HepG2 (cell line): ENCODE measurements around the gene PTGR3. TPM values are rescaled to one million over a fixed set of nuclear protein-coding genes. Genes with fewer than 3 reads are reported as not detected.

Source experiments
- CBX1 ChIP-seq: IDR thresholded peaks from one replicate; pipeline ENCODE4 v1.6.1; 2016; ENCODE audit warnings: antibody characterized with exemption, low read depth
- HOXA9 ChIP-seq: sonication (generic); formaldehyde crosslinking; IDR thresholded peaks from 2 replicates; pipeline ENCODE4 v1.8.1; 2022; ENCODE audit warnings: missing genetic modification reagents, mild to moderate bottlenecking, moderate library complexity, borderline replicate concordance
- NCOA5 ChIP-seq: sonication (generic); formaldehyde crosslinking; IDR thresholded peaks from 2 replicates; pipeline ENCODE4 v1.4.0; 2020; ENCODE audit warnings: missing genetic modification reagents
- NR3C1 ChIP-seq: sonication (generic); formaldehyde crosslinking; IDR thresholded peaks from 2 replicates; pipeline ENCODE4 v1.4.0; 2020; ENCODE audit warnings: missing genetic modification reagents
- POLR2AphosphoS2 ChIP-seq: IDR thresholded peaks from 2 replicates; pipeline ENCODE4 v1.6.1; 2011; ENCODE audit warnings: low read depth, low read length, improper control_type of control experiment
- RBAK ChIP-seq: sonication (generic); formaldehyde crosslinking; IDR thresholded peaks from 2 replicates; pipeline ENCODE4 v1.5.1; 2020; ENCODE audit warnings: mild to moderate bottlenecking, missing genetic modification reagents
- SALL2 ChIP-seq: sonication (generic); formaldehyde crosslinking; IDR thresholded peaks from 2 replicates; pipeline ENCODE4 v1.8.1; 2023; ENCODE audit warnings: mild to moderate bottlenecking, missing genetic modification reagents, inconsistent platforms
- STAG1 ChIP-seq: sonication (generic); formaldehyde crosslinking; IDR thresholded peaks from 2 replicates; pipeline ENCODE4 v1.4.0; 2020; ENCODE audit warnings: missing genetic modification reagents
- ZNF143 ChIP-seq: sonication (generic); formaldehyde crosslinking; IDR thresholded peaks from 2 replicates; pipeline ENCODE4 v1.4.0; 2020; ENCODE audit warnings: missing genetic modification reagents
- ZNF263 ChIP-seq: sonication (generic); formaldehyde crosslinking; IDR thresholded peaks from 2 replicates; pipeline ENCODE4 v1.4.0; 2020; ENCODE audit warnings: missing genetic modification reagents
- ZNF331 ChIP-seq: sonication (generic); formaldehyde crosslinking; IDR thresholded peaks from 2 replicates; pipeline ENCODE4 v1.4.0; 2020; ENCODE audit warnings: missing genetic modification reagents
- polyA plus RNA-seq, 8 experiments: library from polyadenylated mRNA; depleted of rRNA in 3 of 8; stranded (reverse) in 7 of 8; unstranded in 1 of 8; fragments of >200 nt; fragmentation: Illumina TruSeq in 4 of 8; extraction: Trizol in 4 of 8; gene quantifications; 2 replicates each; pipeline versions ENCODE4 v1.2.1 to v1.2.3, GENCODE V29; 2011 to 2016; ENCODE audit warnings: low read depth in 4 of 8, missing spikeins in 1 of 8, mixed read lengths in 1 of 8; ENCODE audit not compliant: insufficient read depth in 1 of 8
- total RNA-seq, 5 experiments: library from RNA; depleted of rRNA; stranded (reverse); fragments of >200 nt; fragmentation: Illumina TruSeq; extraction: Trizol; gene quantifications; 2 replicates each; pipeline ENCODE4 v1.2.3, GENCODE V29; 2016; ENCODE audit warnings: low read depth in 1 of 5
- TF ChIP-seq, protein P1 (sequence below): IDR thresholded peaks from 2 replicates; pipeline ENCODE4 v1.6.1; 2016; ENCODE audit warnings: low read depth, missing genetic modification reagents, missing compliant biosample characterization
- TF ChIP-seq, protein P2 (sequence below), 2 experiments: fragments of 450-650 bp in 1 of 2; sonication (generic) in 1 of 2; formaldehyde crosslinking in 1 of 2; IDR thresholded peaks; 2 replicates each; pipeline versions ENCODE4 v1.6.1 to v1.8.0; 2016 to 2022; ENCODE audit warnings: antibody characterized with exemption in 1 of 2, mild to moderate bottlenecking in 1 of 2, missing genetic modification reagents in 1 of 2

The PTGR3 gene
- total and polyA plus RNA-seq, 2 of the 13 experiments (the other 11 are each of a cell fraction or from before 2014, with no cell fraction given): 11.5 to 25.3 TPM

DNA sequence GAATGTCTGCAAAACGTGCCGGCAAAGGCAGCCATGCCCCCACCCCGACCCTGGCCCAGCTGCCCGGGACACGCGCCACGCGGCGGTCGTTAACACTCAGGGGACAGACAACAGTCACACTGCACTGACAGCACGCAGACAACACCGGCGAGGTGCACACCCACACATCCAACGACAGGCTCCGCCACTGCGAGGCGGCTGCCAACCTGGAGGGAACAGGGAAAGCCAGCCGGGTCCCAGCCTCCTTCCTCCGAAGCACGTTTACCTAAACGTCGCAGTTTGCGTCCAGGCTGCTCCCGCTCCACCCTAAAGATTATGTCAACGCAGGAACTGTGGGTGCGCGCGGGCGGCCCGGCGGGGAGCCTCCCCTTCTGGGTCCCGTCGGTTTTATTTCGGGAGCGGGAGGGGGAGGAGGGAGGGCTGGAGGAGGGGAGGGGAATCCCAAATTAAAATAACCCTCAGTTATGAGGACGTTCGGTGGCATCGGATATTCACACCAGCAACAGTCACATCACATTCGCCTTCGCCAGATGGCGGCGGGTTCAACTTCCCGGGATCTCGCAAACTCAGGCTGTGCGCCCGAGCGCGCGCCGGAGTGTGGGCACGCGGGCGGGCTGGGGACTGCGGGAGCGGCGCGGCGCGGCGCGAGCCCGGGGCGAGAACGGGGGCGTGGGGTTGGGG is 644 bp downstream of the PTGR3 start (continued):
- 0 out of 2 replicates have a peak, but pooled peaks have one; percentile 13 for TF ChIP-seq ZNF263 (CRISPR knock-in tag)
- TF ChIP-seq SALL2 (CRISPR knock-in tag): no peak
- no peak for TF ChIP-seq NCOA5
- no peak for TF ChIP-seq POLR2AphosphoS2
- TF ChIP-seq, protein P1, sequence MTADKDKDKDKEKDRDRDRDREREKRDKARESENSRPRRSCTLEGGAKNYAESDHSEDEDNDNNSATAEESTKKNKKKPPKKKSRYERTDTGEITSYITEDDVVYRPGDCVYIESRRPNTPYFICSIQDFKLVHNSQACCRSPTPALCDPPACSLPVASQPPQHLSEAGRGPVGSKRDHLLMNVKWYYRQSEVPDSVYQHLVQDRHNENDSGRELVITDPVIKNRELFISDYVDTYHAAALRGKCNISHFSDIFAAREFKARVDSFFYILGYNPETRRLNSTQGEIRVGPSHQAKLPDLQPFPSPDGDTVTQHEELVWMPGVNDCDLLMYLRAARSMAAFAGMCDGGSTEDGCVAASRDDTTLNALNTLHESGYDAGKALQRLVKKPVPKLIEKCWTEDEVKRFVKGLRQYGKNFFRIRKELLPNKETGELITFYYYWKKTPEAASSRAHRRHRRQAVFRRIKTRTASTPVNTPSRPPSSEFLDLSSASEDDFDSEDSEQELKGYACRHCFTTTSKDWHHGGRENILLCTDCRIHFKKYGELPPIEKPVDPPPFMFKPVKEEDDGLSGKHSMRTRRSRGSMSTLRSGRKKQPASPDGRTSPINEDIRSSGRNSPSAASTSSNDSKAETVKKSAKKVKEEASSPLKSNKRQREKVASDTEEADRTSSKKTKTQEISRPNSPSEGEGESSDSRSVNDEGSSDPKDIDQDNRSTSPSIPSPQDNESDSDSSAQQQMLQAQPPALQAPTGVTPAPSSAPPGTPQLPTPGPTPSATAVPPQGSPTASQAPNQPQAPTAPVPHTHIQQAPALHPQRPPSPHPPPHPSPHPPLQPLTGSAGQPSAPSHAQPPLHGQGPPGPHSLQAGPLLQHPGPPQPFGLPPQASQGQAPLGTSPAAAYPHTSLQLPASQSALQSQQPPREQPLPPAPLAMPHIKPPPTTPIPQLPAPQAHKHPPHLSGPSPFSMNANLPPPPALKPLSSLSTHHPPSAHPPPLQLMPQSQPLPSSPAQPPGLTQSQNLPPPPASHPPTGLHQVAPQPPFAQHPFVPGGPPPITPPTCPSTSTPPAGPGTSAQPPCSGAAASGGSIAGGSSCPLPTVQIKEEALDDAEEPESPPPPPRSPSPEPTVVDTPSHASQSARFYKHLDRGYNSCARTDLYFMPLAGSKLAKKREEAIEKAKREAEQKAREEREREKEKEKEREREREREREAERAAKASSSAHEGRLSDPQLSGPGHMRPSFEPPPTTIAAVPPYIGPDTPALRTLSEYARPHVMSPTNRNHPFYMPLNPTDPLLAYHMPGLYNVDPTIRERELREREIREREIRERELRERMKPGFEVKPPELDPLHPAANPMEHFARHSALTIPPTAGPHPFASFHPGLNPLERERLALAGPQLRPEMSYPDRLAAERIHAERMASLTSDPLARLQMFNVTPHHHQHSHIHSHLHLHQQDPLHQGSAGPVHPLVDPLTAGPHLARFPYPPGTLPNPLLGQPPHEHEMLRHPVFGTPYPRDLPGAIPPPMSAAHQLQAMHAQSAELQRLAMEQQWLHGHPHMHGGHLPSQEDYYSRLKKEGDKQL (CRISPR knock-in tag): no peak
- TF ChIP-seq RBAK (CRISPR knock-in tag): 0 out of 2 replicates have a peak, but pooled peaks have one; percentile 32
- TF ChIP-seq STAG1 (CRISPR knock-in tag): no peak
- TF ChIP-seq HOXA9: peak; percentile 68; the same call in 1 of the 2 replicates
- no peak for TF ChIP-seq CBX1
- TF ChIP-seq ZNF331: no peak
- TF ChIP-seq, protein P2, sequence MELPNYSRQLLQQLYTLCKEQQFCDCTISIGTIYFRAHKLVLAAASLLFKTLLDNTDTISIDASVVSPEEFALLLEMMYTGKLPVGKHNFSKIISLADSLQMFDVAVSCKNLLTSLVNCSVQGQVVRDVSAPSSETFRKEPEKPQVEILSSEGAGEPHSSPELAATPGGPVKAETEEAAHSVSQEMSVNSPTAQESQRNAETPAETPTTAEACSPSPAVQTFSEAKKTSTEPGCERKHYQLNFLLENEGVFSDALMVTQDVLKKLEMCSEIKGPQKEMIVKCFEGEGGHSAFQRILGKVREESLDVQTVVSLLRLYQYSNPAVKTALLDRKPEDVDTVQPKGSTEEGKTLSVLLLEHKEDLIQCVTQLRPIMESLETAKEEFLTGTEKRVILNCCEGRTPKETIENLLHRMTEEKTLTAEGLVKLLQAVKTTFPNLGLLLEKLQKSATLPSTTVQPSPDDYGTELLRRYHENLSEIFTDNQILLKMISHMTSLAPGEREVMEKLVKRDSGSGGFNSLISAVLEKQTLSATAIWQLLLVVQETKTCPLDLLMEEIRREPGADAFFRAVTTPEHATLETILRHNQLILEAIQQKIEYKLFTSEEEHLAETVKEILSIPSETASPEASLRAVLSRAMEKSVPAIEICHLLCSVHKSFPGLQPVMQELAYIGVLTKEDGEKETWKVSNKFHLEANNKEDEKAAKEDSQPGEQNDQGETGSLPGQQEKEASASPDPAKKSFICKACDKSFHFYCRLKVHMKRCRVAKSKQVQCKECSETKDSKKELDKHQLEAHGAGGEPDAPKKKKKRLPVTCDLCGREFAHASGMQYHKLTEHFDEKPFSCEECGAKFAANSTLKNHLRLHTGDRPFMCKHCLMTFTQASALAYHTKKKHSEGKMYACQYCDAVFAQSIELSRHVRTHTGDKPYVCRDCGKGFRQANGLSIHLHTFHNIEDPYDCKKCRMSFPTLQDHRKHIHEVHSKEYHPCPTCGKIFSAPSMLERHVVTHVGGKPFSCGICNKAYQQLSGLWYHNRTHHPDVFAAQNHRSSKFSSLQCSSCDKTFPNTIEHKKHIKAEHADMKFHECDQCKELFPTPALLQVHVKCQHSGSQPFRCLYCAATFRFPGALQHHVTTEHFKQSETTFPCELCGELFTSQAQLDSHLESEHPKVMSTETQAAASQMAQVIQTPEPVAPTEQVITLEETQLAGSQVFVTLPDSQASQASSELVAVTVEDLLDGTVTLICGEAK (IDR thresholded peaks at IDR 0.05): no peak
- TF ChIP-seq, protein P2 (CRISPR knock-in tag; IDR thresholded peaks at IDR 0.05): 0 out of 2 replicates have a peak, but pooled peaks have one; percentile 19
- no peak for TF ChIP-seq ZNF143 (CRISPR knock-in tag)
- TF ChIP-seq NR3C1 (CRISPR knock-in tag): no peak
